B cell (primary cell): ENCODE data around the gene NGEF. TPM values are rescaled to one million over a fixed set of nuclear protein-coding genes. Genes with fewer than 3 reads are reported as not detected.

Experiments used
- ATAC-seq: fragments of 200-7000 bp; cut with Tn5 transposase; one replicate; pipeline ENCODE4 v1.10.0; 2021; ENCODE audit warnings: low read depth, mild to moderate bottlenecking, moderate number of reproducible peaks, moderate library complexity
- CTCF ChIA-PET: fragments of 350-600 bp; sonication (Branson Sonifier 250); formaldehyde crosslinking; loops from one replicate; lab custom pipeline; 2021; ENCODE audit warnings: antibody characterized with exemption, inconsistent platforms; lab: Charles Lee
- POLR2A ChIA-PET: fragments of 350-600 bp; sonication (Branson Sonifier 250); formaldehyde crosslinking; loops from one replicate; lab custom pipeline; 2021; ENCODE audit warnings: antibody characterized with exemption; lab: Charles Lee
- DNase-seq: peaks from one replicate; pipeline ENCODE4 v3.0.0; 2013
- H2AFZ ChIP-seq: 2 replicates; pipeline ENCODE4 v1.6.1; 2012; ENCODE audit warnings: mild to moderate bottlenecking, low read depth, low read length; ENCODE audit not compliant: insufficient read depth, poor library complexity, severe bottlenecking
- H3K27ac ChIP-seq, 2 donors: 1 replicate in 1 of 2; 2 replicates in 1 of 2; pipeline ENCODE4 v1.5.1; 2012 to 2013; ENCODE audit warnings: low read length in 2 of 2, mild to moderate bottlenecking in 2 of 2, moderate library complexity in 1 of 2
- H3K27me3 ChIP-seq, 4 experiments: fragments of 200-600 bp in 1 of 4; sonication (generic) in 1 of 4; replicated peaks in 1 of 4; 1 replicate in 2 of 4; 2 replicates in 2 of 4; pipeline versions ENCODE4 v1.6.1 to v1.7.0; 2013 to 2016; ENCODE audit warnings: low read length in 3 of 4, mild to moderate bottlenecking in 2 of 4, mixed read lengths in 1 of 4, moderate library complexity in 1 of 4; ENCODE audit not compliant: insufficient read depth in 4 of 4, control insufficient read depth in 3 of 4; ENCODE audit errors: control extremely low read depth in 1 of 4
- H3K36me3 ChIP-seq, 2 experiments: replicated peaks in 1 of 2; 1 replicate in 1 of 2; 2 replicates in 1 of 2; pipeline versions ENCODE4 v1.6.1 to v1.7.1; 2013; ENCODE audit warnings: low read length in 1 of 2; ENCODE audit not compliant: insufficient read depth in 2 of 2, control insufficient read depth in 1 of 2; ENCODE audit errors: control extremely low read depth in 1 of 2, extremely low read depth in 1 of 2
- H3K4me1 ChIP-seq, 2 donors: fragments of 200-600 bp in 1 of 2; sonication (generic) in 1 of 2; 1 replicate in 1 of 2; 2 replicates in 1 of 2; pipeline versions ENCODE4 v1.5.1 to v1.6.1; 2013 to 2017; ENCODE audit warnings: low read length in 2 of 2; ENCODE audit not compliant: control insufficient read depth in 2 of 2, insufficient read depth in 2 of 2
- H3K4me2 ChIP-seq: replicated peaks from 2 replicates; pipeline ENCODE3; 2012; ENCODE audit warnings: mild to moderate bottlenecking, low read depth, low read length; ENCODE audit not compliant: poor library complexity, severe bottlenecking
- H3K4me3 ChIP-seq, 5 experiments: fragments of 200-600 bp in 1 of 5; sonication (generic) in 1 of 5; 1 replicate in 3 of 5; 2 replicates in 2 of 5; pipeline versions ENCODE4 v1.5.1 to v1.7.0; 2011 to 2016; ENCODE audit warnings: low read length in 4 of 5, mild to moderate bottlenecking in 4 of 5, low read depth in 2 of 5, control low read depth in 1 of 5, moderate library complexity in 1 of 5; ENCODE audit not compliant: insufficient read depth in 1 of 5; ENCODE audit errors: control extremely low read depth in 1 of 5, extremely low read depth in 1 of 5
- H3K79me2 ChIP-seq: fragments of 200-600 bp; sonication (generic); one replicate; pipeline ENCODE4 v1.6.0; 2016; ENCODE audit warnings: low read length; ENCODE audit not compliant: control insufficient read depth, insufficient read depth
- H3K9ac ChIP-seq: fragments of 200-600 bp; sonication (generic); 2 replicates; pipeline ENCODE4 v1.6.1; 2017; ENCODE audit warnings: mild to moderate bottlenecking, low read length, moderate library complexity
- H3K9me3 ChIP-seq, 3 donors: one replicate each; pipeline versions ENCODE4 v1.6.1 to v1.7.1; 2013; ENCODE audit warnings: low read length in 2 of 3; ENCODE audit not compliant: control insufficient read depth in 2 of 3, insufficient read depth in 1 of 3; ENCODE audit errors: control extremely low read depth in 1 of 3
- H4K20me1 ChIP-seq: 2 replicates; pipeline ENCODE4 v1.6.0; 2012; ENCODE audit warnings: mild to moderate bottlenecking, low read length; ENCODE audit not compliant: insufficient read depth, control insufficient read depth, poor library complexity, severe bottlenecking
- H3K27ac Mint-ChIP-seq: one replicate; pipeline ENCODE4 v1.8.0; 2021; ENCODE audit warnings: mixed read lengths
- H3K27me3 Mint-ChIP-seq: one replicate; pipeline ENCODE4 v1.8.0; 2021; ENCODE audit warnings: mixed read lengths
- H3K4me1 Mint-ChIP-seq: one replicate; pipeline ENCODE4 v1.8.0; 2021; ENCODE audit warnings: mixed read lengths
- H3K4me3 Mint-ChIP-seq: one replicate; pipeline ENCODE4 v1.8.0; 2021; ENCODE audit warnings: mixed read lengths
- H3K9me3 Mint-ChIP-seq: one replicate; pipeline ENCODE4 v1.8.0; 2022; ENCODE audit warnings: mixed read lengths; ENCODE audit not compliant: insufficient read depth
- EZH2 ChIP-seq: IDR thresholded peaks from 2 replicates; pipeline ENCODE4 v1.6.1; 2012; ENCODE audit warnings: borderline replicate concordance, low read depth, mild to moderate bottlenecking, moderate library complexity, low read length; ENCODE audit not compliant: insufficient read depth, poor library complexity, severe bottlenecking
- WGBS: methylation state at CpG from one replicate; pipeline ENCODE4 v1.1.5; 2013; ENCODE audit warnings: missing lambda C conversion rate; ENCODE audit not compliant: insufficient coverage; 5-methylcytosine and 5-hydroxymethylcytosine counted together
- intact Hi-C: fragments of 100-400 bp; cut with micrococcal nuclease; formaldehyde crosslinking; loops from one replicate; pipeline ENCODE4 v1.10.0; 2022
- polyA plus RNA-seq: library from polyadenylated mRNA; depleted of rRNA; stranded (reverse); fragments of >200 nt; gene quantifications from 2 replicates; pipeline ENCODE4 v1.2.3, GENCODE V29; 2012
- total RNA-seq, 2 donors: library from RNA; stranded (reverse); fragments of 120-200 nt in 1 of 2; gene quantifications; 1 replicate in 1 of 2; 2 replicates in 1 of 2; pipeline versions ENCODE4 v1.2.3 to v1.2.4, GENCODE V29; 2013 to 2022
- TF ChIP-seq, protein P1 (sequence below): fragments of 200-600 bp; IDR thresholded peaks from one replicate; pipeline ENCODE4 v1.8.0; 2022; ENCODE audit warnings: antibody characterized with exemption, mild to moderate bottlenecking

NGEF gene
- total and polyA plus RNA-seq, 2 donors (not counting 1 experiment from before 2014, with no cell fraction given), result not detected

DNA sequence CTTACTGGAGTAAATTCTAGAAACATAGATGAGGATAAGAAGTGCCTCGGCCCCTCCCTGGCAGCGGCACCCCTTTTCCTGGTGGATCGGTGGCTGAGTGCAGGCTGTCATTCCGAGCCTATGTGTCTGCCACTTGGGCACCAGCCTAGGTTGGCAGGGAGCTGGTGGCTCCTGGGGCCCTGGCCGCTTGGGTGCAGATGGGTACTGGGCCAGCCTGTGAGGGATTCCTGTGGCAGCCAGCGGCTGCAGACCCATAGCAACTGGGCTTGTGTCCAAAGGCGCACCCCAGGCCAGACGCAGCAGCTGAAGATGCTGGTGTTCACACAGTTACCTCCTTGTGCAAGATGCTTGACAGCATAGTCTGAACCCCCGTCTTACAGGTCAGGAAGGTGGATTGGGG is 140.2 kb downstream of the NGEF start:
- POLR2A ChIA-PET, result no interaction called here
- intact Hi-C loops, result no loop called here
- Histone ChIP-seq H3K79me2 (no peaks in the 10 kb centered on the region), H3K4me3 (no peak overlapping the region), H3K27ac (no peak overlapping the region), H3K9ac (no peak overlapping the region), H3K4me2 (no peak overlapping the region), H4K20me1 (no peaks in the 10 kb centered on the region), H3K36me3 (no peaks in the 10 kb centered on the region), H3K4me1 (peaks cover 11 to 20% of the 10 kb centered on the region in 2 donors), H3K9me3 (peaks cover 0 to 5% (median 0%) of the 10 kb centered on the region in 3 donors), H2AFZ (no peak overlapping the region), H3K27me3 (peaks cover 0 to 24% (median 7%) of the 10 kb centered on the region in 4 experiments)
- DNase-seq, result no peak
- H3K27me3 Mint-ChIP-seq, result peaks cover 11% of the 10 kb centered on the region
- 96% methylated on average over 9 of the region's 9 CpGs for WGBS
- ATAC-seq, result no peak
- H3K4me1 Mint-ChIP-seq, result peaks cover 15% of the 10 kb centered on the region
- no peak overlapping the region for H3K27ac Mint-ChIP-seq
- no peaks in the 10 kb centered on the region for H3K9me3 Mint-ChIP-seq
- CTCF ChIA-PET, result no interaction called here
- H3K4me3 Mint-ChIP-seq, result no peak overlapping the region
- TF ChIP-seq EZH2, result no peak
- TF ChIP-seq, protein P1, sequence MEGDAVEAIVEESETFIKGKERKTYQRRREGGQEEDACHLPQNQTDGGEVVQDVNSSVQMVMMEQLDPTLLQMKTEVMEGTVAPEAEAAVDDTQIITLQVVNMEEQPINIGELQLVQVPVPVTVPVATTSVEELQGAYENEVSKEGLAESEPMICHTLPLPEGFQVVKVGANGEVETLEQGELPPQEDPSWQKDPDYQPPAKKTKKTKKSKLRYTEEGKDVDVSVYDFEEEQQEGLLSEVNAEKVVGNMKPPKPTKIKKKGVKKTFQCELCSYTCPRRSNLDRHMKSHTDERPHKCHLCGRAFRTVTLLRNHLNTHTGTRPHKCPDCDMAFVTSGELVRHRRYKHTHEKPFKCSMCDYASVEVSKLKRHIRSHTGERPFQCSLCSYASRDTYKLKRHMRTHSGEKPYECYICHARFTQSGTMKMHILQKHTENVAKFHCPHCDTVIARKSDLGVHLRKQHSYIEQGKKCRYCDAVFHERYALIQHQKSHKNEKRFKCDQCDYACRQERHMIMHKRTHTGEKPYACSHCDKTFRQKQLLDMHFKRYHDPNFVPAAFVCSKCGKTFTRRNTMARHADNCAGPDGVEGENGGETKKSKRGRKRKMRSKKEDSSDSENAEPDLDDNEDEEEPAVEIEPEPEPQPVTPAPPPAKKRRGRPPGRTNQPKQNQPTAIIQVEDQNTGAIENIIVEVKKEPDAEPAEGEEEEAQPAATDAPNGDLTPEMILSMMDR, result no peak

DNA sequence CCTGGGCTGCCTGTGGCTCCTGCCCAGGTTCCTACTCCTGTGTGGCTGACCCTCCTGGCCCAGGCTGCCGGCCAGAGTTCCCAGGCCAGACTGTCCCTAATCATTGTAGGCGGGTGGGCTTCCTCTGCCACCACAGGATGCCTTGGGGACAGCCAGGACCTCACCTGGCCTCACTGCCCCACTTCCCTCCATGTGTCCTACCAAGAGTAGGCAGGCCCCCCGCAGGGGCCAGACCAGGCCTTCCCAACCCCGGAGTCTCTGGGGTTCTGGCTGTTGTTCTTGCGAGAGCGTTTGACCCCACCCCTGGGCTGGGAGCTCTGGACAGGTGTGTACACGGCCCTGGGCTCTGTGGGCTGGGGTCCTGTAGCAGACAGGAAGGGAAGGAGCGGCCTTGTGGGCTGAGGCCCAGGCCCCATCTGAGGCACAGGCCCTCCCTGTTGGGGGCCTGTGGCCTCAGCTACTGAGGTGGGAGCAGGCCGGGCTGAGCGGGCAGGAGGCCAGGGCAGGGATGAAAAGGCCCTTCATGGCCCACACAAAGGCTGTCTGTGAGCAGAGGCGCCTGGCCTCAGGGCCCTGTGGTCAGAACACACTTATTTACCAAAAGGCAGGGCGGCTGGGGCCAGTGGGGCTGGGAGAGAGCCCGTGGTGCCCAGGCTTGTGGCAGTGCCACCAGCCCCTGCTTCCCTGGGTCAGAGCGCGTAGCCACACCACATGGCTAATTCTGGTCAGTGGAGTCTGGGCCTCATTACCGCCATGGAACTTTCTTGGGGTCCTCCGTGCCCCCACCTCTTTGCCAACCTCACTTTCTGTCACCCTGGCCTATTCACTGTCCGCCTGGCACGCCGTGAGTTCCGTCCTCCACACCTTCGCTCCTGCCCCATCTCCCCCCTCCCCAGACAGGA is 141.0 kb downstream of the NGEF start:
- Mint-ChIP-seq H3K4me3 (no peak overlapping the region), H3K27me3 (peaks cover 7% of the 10 kb centered on the region), H3K27ac (no peak overlapping the region), H3K9me3 (no peaks in the 10 kb centered on the region), H3K4me1 (peaks cover 13% of the 10 kb centered on the region)
- Histone ChIP-seq H3K9ac (no peak overlapping the region), H3K79me2 (no peaks in the 10 kb centered on the region), H3K36me3 (no peaks in the 10 kb centered on the region), H3K4me3 (no peak overlapping the region), H3K27me3 (peaks cover 0 to 20% (median 6%) of the 10 kb centered on the region in 4 experiments), H3K9me3 (peaks cover 0 to 5% (median 0%) of the 10 kb centered on the region in 3 donors), H2AFZ (no peak overlapping the region), H3K4me1 (peaks cover 11 to 19% of the 10 kb centered on the region in 2 donors), H3K4me2 (no peak overlapping the region), H4K20me1 (no peaks in the 10 kb centered on the region), H3K27ac (no peak overlapping the region)
- DNase-seq (no peak), ATAC-seq (no peak)
- CTCF ChIA-PET, result no interaction called here
- intact Hi-C loops, result no loop called here
- POLR2A ChIA-PET, result no interaction called here
- TF ChIP-seq, protein P1, result no peak
- TF ChIP-seq EZH2, result no peak
- WGBS, result 95% methylated on average over 17 of the region's 22 CpGs
